HepG2 (cell line): Measurements from ENCODE around the gene TBC1D14. TPM values are rescaled to one million over a fixed set of nuclear protein-coding genes. Genes with fewer than 3 reads are reported as not detected.

Experiments
- BORCS8-MEF2B ChIP-seq: sonication (generic); formaldehyde crosslinking; IDR thresholded peaks from 2 replicates; pipeline ENCODE4 v1.8.0; 2022; ENCODE audit warnings: mild to moderate bottlenecking, missing genetic modification reagents
- JDP2 ChIP-seq: sonication (generic); formaldehyde crosslinking; IDR thresholded peaks from 2 replicates; pipeline ENCODE4 v1.8.1; 2022; ENCODE audit warnings: missing genetic modification reagents, borderline replicate concordance
- MAZ ChIP-seq, 2 experiments: sonication (generic) in 1 of 2; formaldehyde crosslinking in 1 of 2; IDR thresholded peaks; 2 replicates each; pipeline versions ENCODE4 v1.5.0 to v1.6.1; 2012 to 2020; ENCODE audit warnings: low read depth in 2 of 2, mild to moderate bottlenecking in 2 of 2, borderline replicate concordance in 1 of 2, improper control_type of control experiment in 1 of 2, low read length in 1 of 2, missing genetic modification reagents in 1 of 2, moderate library complexity in 1 of 2
- RFXAP ChIP-seq: sonication (generic); formaldehyde crosslinking; IDR thresholded peaks from 2 replicates; pipeline ENCODE4 v1.4.0; 2020; ENCODE audit warnings: missing genetic modification reagents, borderline replicate concordance
- RXRB ChIP-seq: IDR thresholded peaks from 2 replicates; pipeline ENCODE4 v1.6.1; 2016; ENCODE audit warnings: borderline replicate concordance, missing genetic modification reagents, missing compliant biosample characterization
- SMC3 ChIP-seq: IDR thresholded peaks from 2 replicates; pipeline ENCODE4 v1.6.1; 2011; ENCODE audit warnings: low read length, improper control_type of control experiment
- ZMYM4 ChIP-seq: sonication (generic); formaldehyde crosslinking; IDR thresholded peaks from 2 replicates; pipeline ENCODE4 v1.8.1; 2023; ENCODE audit warnings: mild to moderate bottlenecking, missing genetic modification reagents
- ZNF24 ChIP-seq: fragments of 450-650 bp; IDR thresholded peaks from 2 replicates; pipeline ENCODE4 v1.6.1; 2017; ENCODE audit warnings: antibody characterized with exemption, mild to moderate bottlenecking
- ZNF253 ChIP-seq: sonication (generic); formaldehyde crosslinking; IDR thresholded peaks from 2 replicates; pipeline ENCODE4 v1.8.0; 2022; ENCODE audit warnings: mild to moderate bottlenecking, missing genetic modification reagents, borderline replicate concordance
- ZNF598 ChIP-seq: sonication (generic); formaldehyde crosslinking; IDR thresholded peaks from 2 replicates; pipeline ENCODE4 v1.5.1; 2020; ENCODE audit warnings: mild to moderate bottlenecking, missing genetic modification reagents, borderline replicate concordance
- polyA plus RNA-seq, 8 experiments: library from polyadenylated mRNA; depleted of rRNA in 3 of 8; stranded (reverse) in 7 of 8; unstranded in 1 of 8; fragments of >200 nt; fragmentation: Illumina TruSeq in 4 of 8; extraction: Trizol in 4 of 8; gene quantifications; 2 replicates each; pipeline versions ENCODE4 v1.2.1 to v1.2.3, GENCODE V29; 2011 to 2016; ENCODE audit warnings: low read depth in 4 of 8, missing spikeins in 1 of 8, mixed read lengths in 1 of 8; ENCODE audit not compliant: insufficient read depth in 1 of 8
- total RNA-seq, 5 experiments: library from RNA; depleted of rRNA; stranded (reverse); fragments of >200 nt; fragmentation: Illumina TruSeq; extraction: Trizol; gene quantifications; 2 replicates each; pipeline ENCODE4 v1.2.3, GENCODE V29; 2016; ENCODE audit warnings: low read depth in 1 of 5
- TF ChIP-seq, protein P1 (sequence below): sonication (generic); formaldehyde crosslinking; IDR thresholded peaks from 2 replicates; pipeline ENCODE4 v1.4.0; 2020; ENCODE audit warnings: missing genetic modification reagents, borderline replicate concordance
- TF ChIP-seq, protein P2 (sequence below): sonication (generic); formaldehyde crosslinking; IDR thresholded peaks from 2 replicates; pipeline ENCODE4 v1.4.0; 2020; ENCODE audit warnings: mild to moderate bottlenecking, missing genetic modification reagents, borderline replicate concordance
- TF ChIP-seq, protein P3 (sequence below): IDR thresholded peaks from 2 replicates; pipeline ENCODE4 v1.6.1; 2016; ENCODE audit warnings: mild to moderate bottlenecking
- TF ChIP-seq, protein P4 (sequence below): sonication (generic); formaldehyde crosslinking; IDR thresholded peaks from 2 replicates; pipeline ENCODE4 v1.4.0; 2020; ENCODE audit warnings: missing genetic modification reagents, borderline replicate concordance

TBC1D14 gene
- total and polyA plus RNA-seq, 2 of the 13 experiments (the other 11 are each of a cell fraction or from before 2014, with no cell fraction given): 29.5 to 46.5 TPM

DNA sequence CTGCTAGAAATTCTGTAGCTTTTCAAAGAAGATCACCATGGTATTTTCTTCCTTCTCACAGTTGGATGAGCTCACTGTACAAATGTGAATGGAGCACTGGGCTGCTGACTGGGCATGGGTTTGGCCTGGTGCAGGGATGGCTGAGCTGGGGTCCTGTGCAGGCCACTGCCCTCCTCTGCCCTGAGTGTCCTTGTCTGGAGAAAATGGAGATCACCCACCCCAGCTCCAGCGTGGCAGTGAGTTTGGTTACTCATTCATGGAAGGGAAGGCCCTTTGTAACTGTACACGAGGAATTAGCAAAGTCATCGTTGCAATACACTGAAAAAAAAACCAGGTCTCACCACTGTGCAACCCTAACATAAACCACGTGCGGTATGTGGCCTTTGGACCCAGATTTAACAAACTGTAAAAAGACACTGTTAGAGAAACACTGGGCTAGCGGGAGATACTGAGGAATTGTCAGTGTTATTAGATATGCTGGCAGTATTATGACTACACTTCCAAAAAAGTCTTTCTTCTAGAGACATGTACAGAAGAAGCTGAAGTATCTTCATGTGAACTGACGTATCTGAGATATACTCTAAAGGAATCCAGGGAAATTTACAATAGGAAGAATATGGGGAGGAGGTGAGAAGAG is 16.1 kb upstream of the TBC1D14 start (continued):
- TF ChIP-seq BORCS8-MEF2B: peak; percentile 87
- TF ChIP-seq, protein P1, sequence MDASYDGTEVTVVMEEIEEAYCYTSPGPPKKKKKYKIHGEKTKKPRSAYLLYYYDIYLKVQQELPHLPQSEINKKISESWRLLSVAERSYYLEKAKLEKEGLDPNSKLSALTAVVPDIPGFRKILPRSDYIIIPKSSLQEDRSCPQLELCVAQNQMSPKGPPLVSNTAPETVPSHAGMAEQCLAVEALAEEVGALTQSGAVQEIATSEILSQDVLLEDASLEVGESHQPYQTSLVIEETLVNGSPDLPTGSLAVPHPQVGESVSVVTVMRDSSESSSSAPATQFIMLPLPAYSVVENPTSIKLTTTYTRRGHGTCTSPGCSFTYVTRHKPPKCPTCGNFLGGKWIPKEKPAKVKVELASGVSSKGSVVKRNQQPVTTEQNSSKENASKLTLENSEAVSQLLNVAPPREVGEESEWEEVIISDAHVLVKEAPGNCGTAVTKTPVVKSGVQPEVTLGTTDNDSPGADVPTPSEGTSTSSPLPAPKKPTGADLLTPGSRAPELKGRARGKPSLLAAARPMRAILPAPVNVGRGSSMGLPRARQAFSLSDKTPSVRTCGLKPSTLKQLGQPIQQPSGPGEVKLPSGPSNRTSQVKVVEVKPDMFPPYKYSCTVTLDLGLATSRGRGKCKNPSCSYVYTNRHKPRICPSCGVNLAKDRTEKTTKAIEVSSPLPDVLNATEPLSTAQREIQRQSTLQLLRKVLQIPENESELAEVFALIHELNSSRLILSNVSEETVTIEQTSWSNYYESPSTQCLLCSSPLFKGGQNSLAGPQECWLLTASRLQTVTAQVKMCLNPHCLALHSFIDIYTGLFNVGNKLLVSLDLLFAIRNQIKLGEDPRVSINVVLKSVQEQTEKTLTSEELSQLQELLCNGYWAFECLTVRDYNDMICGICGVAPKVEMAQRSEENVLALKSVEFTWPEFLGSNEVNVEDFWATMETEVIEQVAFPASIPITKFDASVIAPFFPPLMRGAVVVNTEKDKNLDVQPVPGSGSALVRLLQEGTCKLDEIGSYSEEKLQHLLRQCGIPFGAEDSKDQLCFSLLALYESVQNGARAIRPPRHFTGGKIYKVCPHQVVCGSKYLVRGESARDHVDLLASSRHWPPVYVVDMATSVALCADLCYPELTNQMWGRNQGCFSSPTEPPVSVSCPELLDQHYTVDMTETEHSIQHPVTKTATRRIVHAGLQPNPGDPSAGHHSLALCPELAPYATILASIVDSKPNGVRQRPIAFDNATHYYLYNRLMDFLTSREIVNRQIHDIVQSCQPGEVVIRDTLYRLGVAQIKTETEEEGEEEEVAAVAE (CRISPR knock-in tag): peak; percentile 73
- 0 out of 2 replicates have a peak, but pooled peaks have one; percentile 9 for TF ChIP-seq SMC3
- peak; percentile 91 for TF ChIP-seq RXRB (CRISPR knock-in tag)
- TF ChIP-seq ZNF253: no peak
- TF ChIP-seq, protein P2, sequence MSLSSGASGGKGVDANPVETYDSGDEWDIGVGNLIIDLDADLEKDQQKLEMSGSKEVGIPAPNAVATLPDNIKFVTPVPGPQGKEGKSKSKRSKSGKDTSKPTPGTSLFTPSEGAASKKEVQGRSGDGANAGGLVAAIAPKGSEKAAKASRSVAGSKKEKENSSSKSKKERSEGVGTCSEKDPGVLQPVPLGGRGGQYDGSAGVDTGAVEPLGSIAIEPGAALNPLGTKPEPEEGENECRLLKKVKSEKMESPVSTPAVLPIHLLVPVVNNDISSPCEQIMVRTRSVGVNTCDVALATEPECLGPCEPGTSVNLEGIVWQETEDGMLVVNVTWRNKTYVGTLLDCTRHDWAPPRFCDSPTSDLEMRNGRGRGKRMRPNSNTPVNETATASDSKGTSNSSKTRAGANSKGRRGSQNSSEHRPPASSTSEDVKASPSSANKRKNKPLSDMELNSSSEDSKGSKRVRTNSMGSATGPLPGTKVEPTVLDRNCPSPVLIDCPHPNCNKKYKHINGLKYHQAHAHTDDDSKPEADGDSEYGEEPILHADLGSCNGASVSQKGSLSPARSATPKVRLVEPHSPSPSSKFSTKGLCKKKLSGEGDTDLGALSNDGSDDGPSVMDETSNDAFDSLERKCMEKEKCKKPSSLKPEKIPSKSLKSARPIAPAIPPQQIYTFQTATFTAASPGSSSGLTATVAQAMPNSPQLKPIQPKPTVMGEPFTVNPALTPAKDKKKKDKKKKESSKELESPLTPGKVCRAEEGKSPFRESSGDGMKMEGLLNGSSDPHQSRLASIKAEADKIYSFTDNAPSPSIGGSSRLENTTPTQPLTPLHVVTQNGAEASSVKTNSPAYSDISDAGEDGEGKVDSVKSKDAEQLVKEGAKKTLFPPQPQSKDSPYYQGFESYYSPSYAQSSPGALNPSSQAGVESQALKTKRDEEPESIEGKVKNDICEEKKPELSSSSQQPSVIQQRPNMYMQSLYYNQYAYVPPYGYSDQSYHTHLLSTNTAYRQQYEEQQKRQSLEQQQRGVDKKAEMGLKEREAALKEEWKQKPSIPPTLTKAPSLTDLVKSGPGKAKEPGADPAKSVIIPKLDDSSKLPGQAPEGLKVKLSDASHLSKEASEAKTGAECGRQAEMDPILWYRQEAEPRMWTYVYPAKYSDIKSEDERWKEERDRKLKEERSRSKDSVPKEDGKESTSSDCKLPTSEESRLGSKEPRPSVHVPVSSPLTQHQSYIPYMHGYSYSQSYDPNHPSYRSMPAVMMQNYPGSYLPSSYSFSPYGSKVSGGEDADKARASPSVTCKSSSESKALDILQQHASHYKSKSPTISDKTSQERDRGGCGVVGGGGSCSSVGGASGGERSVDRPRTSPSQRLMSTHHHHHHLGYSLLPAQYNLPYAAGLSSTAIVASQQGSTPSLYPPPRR (CRISPR knock-in tag): peak; percentile 77
- peak; percentile 53; the same call in 1 of the 2 replicates for TF ChIP-seq JDP2
- TF ChIP-seq RFXAP (CRISPR knock-in tag): 0 out of 2 replicates have a peak, but pooled peaks have one; percentile 47
- no peak for TF ChIP-seq MAZ (IDR thresholded peaks at IDR 0.05; ENCODE audit: borderline replicate concordance, low read depth, low read length)
- peak; percentile 72 for TF ChIP-seq MAZ (CRISPR knock-in tag; IDR thresholded peaks at IDR 0.05; ENCODE audit: low read depth)
- peak; percentile 88 for TF ChIP-seq ZMYM4 (CRISPR knock-in tag)
- TF ChIP-seq ZNF598 (CRISPR knock-in tag): no peak
- TF ChIP-seq ZNF24: no peak
- TF ChIP-seq, protein P3, sequence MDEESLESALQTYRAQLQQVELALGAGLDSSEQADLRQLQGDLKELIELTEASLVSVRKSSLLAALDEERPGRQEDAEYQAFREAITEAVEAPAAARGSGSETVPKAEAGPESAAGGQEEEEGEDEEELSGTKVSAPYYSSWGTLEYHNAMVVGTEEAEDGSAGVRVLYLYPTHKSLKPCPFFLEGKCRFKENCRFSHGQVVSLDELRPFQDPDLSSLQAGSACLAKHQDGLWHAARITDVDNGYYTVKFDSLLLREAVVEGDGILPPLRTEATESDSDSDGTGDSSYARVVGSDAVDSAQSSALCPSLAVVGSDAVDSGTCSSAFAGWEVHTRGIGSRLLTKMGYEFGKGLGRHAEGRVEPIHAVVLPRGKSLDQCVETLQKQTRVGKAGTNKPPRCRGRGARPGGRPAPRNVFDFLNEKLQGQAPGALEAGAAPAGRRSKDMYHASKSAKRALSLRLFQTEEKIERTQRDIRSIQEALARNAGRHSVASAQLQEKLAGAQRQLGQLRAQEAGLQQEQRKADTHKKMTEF: peak; percentile 98
- TF ChIP-seq, protein P4, sequence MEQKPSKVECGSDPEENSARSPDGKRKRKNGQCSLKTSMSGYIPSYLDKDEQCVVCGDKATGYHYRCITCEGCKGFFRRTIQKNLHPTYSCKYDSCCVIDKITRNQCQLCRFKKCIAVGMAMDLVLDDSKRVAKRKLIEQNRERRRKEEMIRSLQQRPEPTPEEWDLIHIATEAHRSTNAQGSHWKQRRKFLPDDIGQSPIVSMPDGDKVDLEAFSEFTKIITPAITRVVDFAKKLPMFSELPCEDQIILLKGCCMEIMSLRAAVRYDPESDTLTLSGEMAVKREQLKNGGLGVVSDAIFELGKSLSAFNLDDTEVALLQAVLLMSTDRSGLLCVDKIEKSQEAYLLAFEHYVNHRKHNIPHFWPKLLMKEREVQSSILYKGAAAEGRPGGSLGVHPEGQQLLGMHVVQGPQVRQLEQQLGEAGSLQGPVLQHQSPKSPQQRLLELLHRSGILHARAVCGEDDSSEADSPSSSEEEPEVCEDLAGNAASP (CRISPR knock-in tag): peak; percentile 80
